Measurements from ENCODE around the gene SGCA.

DNA sequence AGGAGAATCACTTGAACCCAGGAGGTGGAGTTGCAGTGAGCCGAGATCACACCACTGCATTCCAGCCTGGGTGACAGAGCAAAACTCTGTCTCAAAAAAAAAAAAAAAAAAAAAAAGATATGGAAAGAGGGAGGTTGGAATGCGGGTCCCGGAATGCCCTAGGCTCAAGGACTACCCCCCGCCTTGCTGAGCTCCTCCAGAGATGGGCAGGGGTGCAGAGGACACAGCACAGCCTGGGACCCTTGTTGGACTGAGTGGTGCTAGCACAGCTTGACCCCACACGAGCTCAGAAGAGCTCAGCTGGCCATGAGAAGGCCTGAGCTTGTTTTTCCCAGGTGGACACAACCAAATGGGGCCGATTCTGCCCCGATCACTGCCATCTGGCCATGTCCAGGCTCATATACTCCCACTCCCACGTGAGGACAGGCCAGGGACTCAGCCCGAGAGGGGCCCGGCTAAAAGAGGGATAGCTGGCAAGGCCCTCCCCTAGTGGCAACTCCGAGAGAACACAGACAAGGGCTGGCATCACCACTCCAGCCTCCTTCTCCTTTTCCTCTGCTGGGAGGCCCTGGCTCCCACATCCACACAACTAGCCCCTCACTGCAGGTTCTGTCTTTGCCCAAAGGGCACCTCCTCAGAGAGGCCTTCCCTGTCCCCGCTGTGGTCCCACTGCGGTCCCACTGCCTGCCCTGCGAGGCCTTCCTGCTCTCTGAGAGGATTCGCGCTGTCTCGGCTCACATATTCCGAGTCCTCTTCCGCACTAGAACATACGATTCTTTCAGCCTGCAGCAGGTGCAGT is 11.0 kb downstream of the SGCA start:
- TF ChIP-seq CTCF (tag by site-specific recombination; IDR thresholded peaks at IDR 0.05) (no peak), ZNF138 (tag by site-specific recombination; IDR thresholded peaks at IDR 0.05; ENCODE audit: borderline replicate concordance) (no peak), ZNF510 (tag by site-specific recombination; IDR thresholded peaks at IDR 0.05; ENCODE audit: insufficient replicate concordance) (no peak)
- TF ChIP-seq, protein P1, sequence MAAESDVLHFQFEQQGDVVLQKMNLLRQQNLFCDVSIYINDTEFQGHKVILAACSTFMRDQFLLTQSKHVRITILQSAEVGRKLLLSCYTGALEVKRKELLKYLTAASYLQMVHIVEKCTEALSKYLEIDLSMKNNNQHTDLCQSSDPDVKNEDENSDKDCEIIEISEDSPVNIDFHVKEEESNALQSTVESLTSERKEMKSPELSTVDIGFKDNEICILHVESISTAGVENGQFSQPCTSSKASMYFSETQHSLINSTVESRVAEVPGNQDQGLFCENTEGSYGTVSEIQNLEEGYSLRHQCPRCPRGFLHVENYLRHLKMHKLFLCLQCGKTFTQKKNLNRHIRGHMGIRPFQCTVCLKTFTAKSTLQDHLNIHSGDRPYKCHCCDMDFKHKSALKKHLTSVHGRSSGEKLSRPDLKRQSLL (tag by site-specific recombination; IDR thresholded peaks at IDR 0.05): no peak
